Glutamatergic neuron (in vitro differentiated cells): ENCODE measurements around the gene PLXNA2. TPM values are rescaled to one million over a fixed set of nuclear protein-coding genes. Genes with fewer than 3 reads are reported as not detected.

ENCODE experiments used
- DNase-seq: peaks from one replicate; pipeline ENCODE4 v3.0.0; 2022
- H3K27ac Mint-ChIP-seq: one replicate; pipeline ENCODE4 v1.8.0; 2020; ENCODE audit warnings: mild to moderate bottlenecking, mixed read lengths, inconsistent platforms; ENCODE audit not compliant: unreplicated experiment
- H3K27me3 Mint-ChIP-seq: one replicate; pipeline ENCODE4 v1.8.0; 2020; ENCODE audit warnings: mild to moderate bottlenecking, moderate library complexity, mixed read lengths, inconsistent platforms; ENCODE audit not compliant: unreplicated experiment
- H3K36me3 Mint-ChIP-seq: one replicate; pipeline ENCODE4 v1.8.0; 2020; ENCODE audit warnings: mild to moderate bottlenecking, mixed read lengths, inconsistent platforms; ENCODE audit not compliant: unreplicated experiment
- H3K4me1 Mint-ChIP-seq: one replicate; pipeline ENCODE4 v1.8.0; 2020; ENCODE audit warnings: mild to moderate bottlenecking, low read depth, mixed read lengths, inconsistent platforms; ENCODE audit not compliant: unreplicated experiment
- H3K4me3 Mint-ChIP-seq: one replicate; pipeline ENCODE4 v1.8.0; 2020; ENCODE audit warnings: mild to moderate bottlenecking, mixed read lengths, inconsistent platforms; ENCODE audit not compliant: unreplicated experiment
- H3K9me3 Mint-ChIP-seq: one replicate; pipeline ENCODE4 v1.8.0; 2020; ENCODE audit warnings: mild to moderate bottlenecking, moderate library complexity, mixed read lengths, inconsistent platforms; ENCODE audit not compliant: unreplicated experiment
- CTCF ChIP-seq: fragments of 200-600 bp; sonication (generic); IDR thresholded peaks from one replicate; pipeline ENCODE4 v1.5.0; 2021; ENCODE audit not compliant: partially characterized antibody, unreplicated experiment
- total RNA-seq: library from RNA; stranded (reverse); fragmentation: NEBNext Ultra II Directional; extraction: Animal tissue kit (Norgen Biotek cat#: 25700); gene quantifications from one replicate; pipeline ENCODE4 v1.2.1, GENCODE V29; 2021; ENCODE audit not compliant: unreplicated experiment

The PLXNA2 gene
- total RNA-seq, 1 donor from 2014 or later: 66.0 TPM

GRCh38 chr1:207990876-207991582 is 253.2 kb downstream of the PLXNA2 start:
- H3K27ac Mint-ChIP-seq: no peak overlapping the region
- H3K4me3 Mint-ChIP-seq: no peak overlapping the region
- H3K4me1 Mint-ChIP-seq: peaks cover 4% of the 10 kb centered on the region
- H3K36me3 Mint-ChIP-seq: no peaks in the 10 kb centered on the region
- H3K9me3 Mint-ChIP-seq: peaks cover 2% of the 10 kb centered on the region
- H3K27me3 Mint-ChIP-seq: no peaks in the 10 kb centered on the region
- TF ChIP-seq CTCF: no peak
- DNase-seq: peak; percentile 22

DNA sequence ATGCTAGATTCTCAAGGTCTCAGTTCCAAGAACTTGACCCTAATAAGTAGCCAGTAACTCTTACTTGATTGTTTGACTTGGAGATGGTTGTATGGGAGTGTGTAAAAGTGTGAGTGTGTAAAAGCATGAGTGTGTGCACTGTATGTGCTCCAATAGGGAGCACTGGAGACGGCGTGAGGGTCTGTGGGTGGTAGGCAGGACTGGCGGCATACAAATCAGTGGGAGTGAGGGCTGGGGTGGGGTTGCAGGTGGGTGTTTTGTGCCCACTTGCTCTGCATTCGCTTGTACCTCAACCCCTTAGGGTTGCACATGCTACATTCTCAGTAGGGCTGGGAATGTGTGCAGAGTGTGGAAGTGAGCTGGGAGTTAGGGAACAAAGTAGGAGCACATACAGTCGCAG is 253.7 kb downstream of the PLXNA2 start:
- peaks cover 4% of the 10 kb centered on the region for H3K4me1 Mint-ChIP-seq
- no peak for TF ChIP-seq CTCF
- no peaks in the 10 kb centered on the region for H3K27me3 Mint-ChIP-seq
- no peak for DNase-seq
- no peak overlapping the region for H3K27ac Mint-ChIP-seq
- no peak overlapping the region for H3K4me3 Mint-ChIP-seq
- H3K9me3 Mint-ChIP-seq: peaks cover 2% of the 10 kb centered on the region
- H3K36me3 Mint-ChIP-seq: no peaks in the 10 kb centered on the region

- no peak for TF ChIP-seq CTCF
- Mint-ChIP-seq H3K4me1 (peaks cover 4% of the 10 kb centered on the region), H3K4me3 (no peak overlapping the region), H3K9me3 (peaks cover 2% of the 10 kb centered on the region), H3K27me3 (no peaks in the 10 kb centered on the region), H3K36me3 (no peaks in the 10 kb centered on the region), H3K27ac (no peak overlapping the region)
- DNase-seq: no peak
Observed at GRCh38 chr1:207988326-207989165, 255.6 kb downstream of the PLXNA2 start.

DNA sequence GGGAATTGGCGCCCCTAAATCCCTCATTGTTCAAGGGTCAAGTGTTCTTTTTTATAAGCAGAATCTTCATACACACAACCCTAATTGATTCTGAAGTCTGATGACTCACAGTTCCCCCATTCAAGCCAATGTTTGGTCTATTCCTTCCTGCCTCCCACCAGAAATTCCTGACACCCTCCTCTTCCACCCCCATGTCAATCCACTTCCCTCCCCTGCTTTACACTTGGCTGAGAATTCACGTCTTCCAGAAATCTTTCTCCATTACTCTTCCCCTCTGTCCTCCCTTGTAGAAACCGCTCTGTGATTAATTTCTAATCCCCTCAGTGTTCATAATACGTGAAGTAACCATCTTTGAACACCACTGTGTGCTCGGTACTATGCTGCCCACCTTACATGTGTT is 257.0 kb downstream of the PLXNA2 start:
- DNase-seq: no peak
- H3K9me3 Mint-ChIP-seq: peaks cover 2% of the 10 kb centered on the region
- no peaks in the 10 kb centered on the region for H3K27me3 Mint-ChIP-seq
- H3K36me3 Mint-ChIP-seq: no peaks in the 10 kb centered on the region
- H3K27ac Mint-ChIP-seq: no peak overlapping the region
- H3K4me1 Mint-ChIP-seq: peaks cover 4% of the 10 kb centered on the region
- H3K4me3 Mint-ChIP-seq: no peak overlapping the region
- TF ChIP-seq CTCF: no peak

DNA sequence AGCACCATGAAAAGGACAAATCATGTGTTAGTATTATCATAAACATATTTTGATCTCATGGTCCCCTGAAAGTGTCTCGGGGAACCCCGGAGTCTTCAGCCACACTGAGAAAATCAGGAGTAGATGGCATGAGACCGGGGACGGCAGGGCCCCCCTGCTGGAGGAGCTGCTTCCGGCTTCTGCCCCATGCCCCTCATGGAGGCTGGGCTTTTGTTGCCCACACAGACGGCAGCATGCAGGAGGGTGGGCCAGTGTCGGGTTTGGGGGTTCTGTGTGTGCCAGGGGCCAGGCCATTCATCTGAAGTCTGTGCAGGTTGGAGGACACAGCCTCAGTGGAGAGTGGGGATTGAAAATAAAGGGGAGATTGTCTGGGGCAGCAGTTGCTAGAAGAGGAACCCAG is 258.2 kb downstream of the PLXNA2 start:
- Mint-ChIP-seq H3K27me3 (no peaks in the 10 kb centered on the region), H3K4me3 (no peak overlapping the region), H3K36me3 (no peaks in the 10 kb centered on the region), H3K4me1 (no peaks in the 10 kb centered on the region), H3K27ac (no peak overlapping the region), H3K9me3 (peaks cover 2% of the 10 kb centered on the region)
- DNase-seq: no peak
- TF ChIP-seq CTCF: no peak
